Neural progenitor cell (in vitro differentiated cells): ENCODE data around the gene CLINT1. TPM values are rescaled to one million over a fixed set of nuclear protein-coding genes. Genes with fewer than 3 reads are reported as not detected.

Experiments used
- DNase-seq: peaks from one replicate; pipeline ENCODE4 v3.0.0-alpha.2; 2016; ENCODE audit warnings: low spot score
- H2AFZ ChIP-seq: fragments of 200-600 bp; sonication (generic); replicated peaks from 2 replicates; pipeline ENCODE4 v1.6.1; 2016; ENCODE audit warnings: antibody characterized with exemption
- H3F3A ChIP-seq: fragments of 200-600 bp; sonication (generic); 2 replicates; pipeline ENCODE4 v1.6.1; 2016; ENCODE audit warnings: antibody characterized with exemption, low read depth
- H3K27ac ChIP-seq: fragments of 200-600 bp; sonication (generic); 2 replicates; pipeline ENCODE4 v1.5.1; 2016; ENCODE audit warnings: mild to moderate bottlenecking
- H3K27me3 ChIP-seq: fragments of 200-600 bp; sonication (generic); 2 replicates; pipeline ENCODE4 v1.6.1; 2016; ENCODE audit warnings: mild to moderate bottlenecking, moderate library complexity
- H3K36me3 ChIP-seq: fragments of 200-600 bp; sonication (generic); 2 replicates; pipeline ENCODE4 v1.5.1; 2016
- H3K4me1 ChIP-seq: fragments of 200-600 bp; sonication (generic); 2 replicates; pipeline ENCODE4 v1.6.1; 2016; ENCODE audit warnings: mixed run types
- H3K4me2 ChIP-seq: fragments of 200-600 bp; sonication (generic); 2 replicates; pipeline ENCODE4 v1.6.1; 2016
- H3K4me3 ChIP-seq: fragments of 200-600 bp; sonication (generic); 2 replicates; pipeline ENCODE4 v1.5.1; 2016
- H3K79me2 ChIP-seq: fragments of 200-600 bp; sonication (generic); 2 replicates; pipeline ENCODE4 v1.6.1; 2016; ENCODE audit warnings: low read depth
- H3K9ac ChIP-seq: fragments of 200-600 bp; sonication (generic); 2 replicates; pipeline ENCODE4 v1.6.1; 2016
- H3K9me3 ChIP-seq: fragments of 200-600 bp; sonication (generic); 2 replicates; pipeline ENCODE4 v1.5.1; 2016; ENCODE audit warnings: low read depth
- H4K20me1 ChIP-seq: fragments of 200-600 bp; sonication (generic); 2 replicates; pipeline ENCODE4 v1.6.1; 2016; ENCODE audit warnings: low read depth
- H3K27ac Mint-ChIP-seq: 3 replicates; pipeline ENCODE4 v1.8.0; 2021; ENCODE audit warnings: mixed read lengths
- H3K27me3 Mint-ChIP-seq: 2 replicates; pipeline ENCODE4 v1.8.0; 2022; ENCODE audit warnings: low read depth, mild to moderate bottlenecking, inconsistent platforms, moderate library complexity, mixed read lengths; ENCODE audit not compliant: insufficient read depth
- H3K36me3 Mint-ChIP-seq: 3 replicates; pipeline ENCODE4 v1.8.0; 2021; ENCODE audit warnings: mixed read lengths
- H3K4me1 Mint-ChIP-seq: 3 replicates; pipeline ENCODE4 v1.8.0; 2021; ENCODE audit warnings: mixed read lengths
- H3K4me3 Mint-ChIP-seq: 3 replicates; pipeline ENCODE4 v1.8.0; 2021; ENCODE audit warnings: mild to moderate bottlenecking, moderate library complexity, mixed read lengths
- H3K9me3 Mint-ChIP-seq: 3 replicates; pipeline ENCODE4 v1.8.0; 2020; ENCODE audit warnings: mixed read lengths
- EZH2 ChIP-seq: fragments of 200-600 bp; sonication (generic); IDR thresholded peaks from 2 replicates; pipeline ENCODE4 v1.6.1; 2017; ENCODE audit warnings: antibody characterized with exemption, mild to moderate bottlenecking, moderate library complexity
- EZH2phosphoT487 ChIP-seq: fragments of 200-600 bp; sonication (generic); IDR thresholded peaks from 2 replicates; pipeline ENCODE4 v1.6.1; 2017; ENCODE audit warnings: antibody characterized with exemption
- total RNA-seq: library from RNA; depleted of rRNA; stranded (reverse); fragments of >200 nt; gene quantifications from 2 replicates; pipeline ENCODE4 v1.2.3, GENCODE V29; 2015; ENCODE audit warnings: low replicate concordance
- TF ChIP-seq, protein P1 (sequence below): fragments of 200-600 bp; sonication (generic); IDR thresholded peaks from 2 replicates; pipeline ENCODE4 v1.5.1; 2017; ENCODE audit warnings: antibody characterized with exemption, mild to moderate bottlenecking

CLINT1 gene
- total RNA-seq, 1 donor from 2014 or later: 65.0 TPM

DNA sequence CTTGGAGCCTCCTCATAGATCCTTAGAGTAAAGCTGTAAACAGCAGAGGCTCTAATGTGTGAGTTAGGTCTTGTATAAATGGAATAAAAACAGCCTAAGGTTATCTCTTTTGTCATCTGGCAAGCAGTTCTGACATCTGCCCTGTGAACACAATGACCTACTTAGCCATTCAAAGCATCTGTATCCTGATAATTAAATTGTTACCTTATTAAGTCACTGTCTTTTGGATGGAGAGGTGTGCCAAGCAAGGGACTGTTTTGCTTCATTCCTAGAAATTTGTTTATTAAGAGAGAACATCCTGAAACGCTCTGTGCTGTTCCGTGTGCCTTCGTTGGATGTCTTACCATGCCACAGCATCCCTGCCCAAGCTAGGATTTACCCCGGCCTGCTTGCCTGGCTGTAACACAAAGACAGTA lies 113.9 kb downstream of the CLINT1 start:
- Histone ChIP-seq H3K9me3 (no peaks in the 10 kb centered on the region), H2AFZ (no peak overlapping the region), H3F3A (no peaks in the 10 kb centered on the region), H3K9ac (no peak overlapping the region), H3K27me3 (peaks cover 15% of the 10 kb centered on the region), H3K4me3 (peak overlapping the region; percentile 98), H4K20me1 (no peaks in the 10 kb centered on the region), H3K4me1 (peaks cover 5% of the 10 kb centered on the region), H3K27ac (no peak overlapping the region), H3K4me2 (peak overlapping the region; percentile 92), H3K36me3 (no peaks in the 10 kb centered on the region), H3K79me2 (no peaks in the 10 kb centered on the region)
- Mint-ChIP-seq H3K27me3 (no peaks in the 10 kb centered on the region), H3K27ac (no peak overlapping the region), H3K4me1 (peaks cover 33% of the 10 kb centered on the region), H3K4me3 (peak overlapping the region; percentile 98), H3K9me3 (no peaks in the 10 kb centered on the region), H3K36me3 (peaks cover 4% of the 10 kb centered on the region)
- DNase-seq: no peak
- no peak for TF ChIP-seq EZH2phosphoT487
- TF ChIP-seq, protein P1, sequence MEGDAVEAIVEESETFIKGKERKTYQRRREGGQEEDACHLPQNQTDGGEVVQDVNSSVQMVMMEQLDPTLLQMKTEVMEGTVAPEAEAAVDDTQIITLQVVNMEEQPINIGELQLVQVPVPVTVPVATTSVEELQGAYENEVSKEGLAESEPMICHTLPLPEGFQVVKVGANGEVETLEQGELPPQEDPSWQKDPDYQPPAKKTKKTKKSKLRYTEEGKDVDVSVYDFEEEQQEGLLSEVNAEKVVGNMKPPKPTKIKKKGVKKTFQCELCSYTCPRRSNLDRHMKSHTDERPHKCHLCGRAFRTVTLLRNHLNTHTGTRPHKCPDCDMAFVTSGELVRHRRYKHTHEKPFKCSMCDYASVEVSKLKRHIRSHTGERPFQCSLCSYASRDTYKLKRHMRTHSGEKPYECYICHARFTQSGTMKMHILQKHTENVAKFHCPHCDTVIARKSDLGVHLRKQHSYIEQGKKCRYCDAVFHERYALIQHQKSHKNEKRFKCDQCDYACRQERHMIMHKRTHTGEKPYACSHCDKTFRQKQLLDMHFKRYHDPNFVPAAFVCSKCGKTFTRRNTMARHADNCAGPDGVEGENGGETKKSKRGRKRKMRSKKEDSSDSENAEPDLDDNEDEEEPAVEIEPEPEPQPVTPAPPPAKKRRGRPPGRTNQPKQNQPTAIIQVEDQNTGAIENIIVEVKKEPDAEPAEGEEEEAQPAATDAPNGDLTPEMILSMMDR: no peak
- no peak for TF ChIP-seq EZH2

- H3K9me3 ChIP-seq: no peaks in the 10 kb centered on the region
- H3K36me3 ChIP-seq: no peaks in the 10 kb centered on the region
- no peaks in the 10 kb centered on the region for H3K79me2 ChIP-seq
- H4K20me1 ChIP-seq: no peaks in the 10 kb centered on the region
- H3K9ac ChIP-seq: peak overlapping the region; percentile 68
- no peaks in the 10 kb centered on the region for H3F3A ChIP-seq
- peaks cover 5% of the 10 kb centered on the region for H3K4me1 ChIP-seq
- H3K4me2 ChIP-seq: peak overlapping the region; percentile 92
- H3K4me3 ChIP-seq: peak overlapping the region; percentile 98
- peaks cover 4% of the 10 kb centered on the region for H3K36me3 Mint-ChIP-seq
- TF ChIP-seq EZH2: no peak
- no peak for TF ChIP-seq EZH2phosphoT487
- TF ChIP-seq, protein P1: no peak
- H3K4me1 Mint-ChIP-seq: peaks cover 33% of the 10 kb centered on the region
- H3K27me3 ChIP-seq: peaks cover 15% of the 10 kb centered on the region
- peak overlapping the region; percentile 98 for H3K4me3 Mint-ChIP-seq
- H3K9me3 Mint-ChIP-seq: no peaks in the 10 kb centered on the region
- no peak overlapping the region for H3K27ac ChIP-seq
- H2AFZ ChIP-seq: peak overlapping the region; percentile 99
- H3K27me3 Mint-ChIP-seq: no peaks in the 10 kb centered on the region
- no peak for DNase-seq
- H3K27ac Mint-ChIP-seq: peak overlapping the region; percentile 70
These were observed 114.6 kb downstream of the CLINT1 start for GRCh38 chr5:157744051-157745011.

GRCh38 chr5:157743163-157744050 lies 115.5 kb downstream of the CLINT1 start, which contains the start of gene LSM11:
Gene LSM11 (plus strand): TSS chr5:157743712. CDS start chr5:157743751, 39 bp downstream.
- H3F3A ChIP-seq: no peaks in the 10 kb centered on the region
- peak within 1 kb of the TSS; percentile 99 for H2AFZ ChIP-seq
- H3K79me2 ChIP-seq: no peaks in the 10 kb centered on the region
- DNase-seq: peak; percentile 94
- peak within 1 kb of the TSS; percentile 68 for H3K9ac ChIP-seq
- peaks cover 5% of the 10 kb centered on the region for H3K4me1 ChIP-seq
- peak within 1 kb of the TSS; percentile 98 for H3K4me3 ChIP-seq
- TF ChIP-seq, protein P1: peak; percentile 100
- no peak for TF ChIP-seq EZH2phosphoT487
- no peaks in the 10 kb centered on the region for H3K36me3 ChIP-seq
- peaks cover 15% of the 10 kb centered on the region for H3K27me3 ChIP-seq
- no peaks in the 10 kb centered on the region for H4K20me1 ChIP-seq
- H3K36me3 Mint-ChIP-seq: peaks cover 4% of the 10 kb centered on the region
- H3K9me3 Mint-ChIP-seq: no peaks in the 10 kb centered on the region
- peak within 1 kb of the TSS; percentile 92 for H3K4me2 ChIP-seq
- peak within 1 kb of the TSS; percentile 98 for H3K4me3 Mint-ChIP-seq
- H3K9me3 ChIP-seq: no peaks in the 10 kb centered on the region
- no peaks in the 10 kb centered on the region for H3K27me3 Mint-ChIP-seq
- peaks cover 33% of the 10 kb centered on the region for H3K4me1 Mint-ChIP-seq
- peak within 1 kb of the TSS; percentile 70 for H3K27ac Mint-ChIP-seq
- no peak within 1 kb of the TSS for H3K27ac ChIP-seq
